OCI-LY1 (cell line): Measurements from ENCODE around the gene TAMALIN.

ENCODE experiments used
- H2AFZ ChIP-seq: fragments of 200-600 bp; sonication (generic), shearing (Covaris generic); 2 replicates; pipeline ENCODE4 v1.6.0; 2014; ENCODE audit warnings: antibody characterized with exemption, mild to moderate bottlenecking, low read length
- H3F3A ChIP-seq: fragments of 200-600 bp; sonication (generic), shearing (Covaris generic); 2 replicates; pipeline ENCODE4 v1.6.0; 2014; ENCODE audit warnings: mild to moderate bottlenecking, antibody characterized with exemption, low read length, moderate library complexity; ENCODE audit not compliant: insufficient read depth
- H3K27ac ChIP-seq: fragments of 200-600 bp; sonication (generic); 2 replicates; pipeline ENCODE4 v1.5.1; 2014; ENCODE audit warnings: low read length, mixed run types, mild to moderate bottlenecking, low read depth; ENCODE audit not compliant: poor library complexity, severe bottlenecking
- H3K27me3 ChIP-seq: fragments of 200-600 bp; sonication (generic); 2 replicates; pipeline ENCODE4 v1.6.0; 2014; ENCODE audit warnings: antibody characterized with exemption, mild to moderate bottlenecking, low read length, moderate library complexity; ENCODE audit not compliant: insufficient read depth
- H3K36me3 ChIP-seq: fragments of 200-600 bp; sonication (generic); 2 replicates; pipeline ENCODE4 v1.6.1; 2014; ENCODE audit warnings: mild to moderate bottlenecking, antibody characterized with exemption, low read length, moderate library complexity, mixed read lengths; ENCODE audit not compliant: insufficient read depth
- H3K4me1 ChIP-seq: fragments of 200-600 bp; sonication (generic); 2 replicates; pipeline ENCODE4 v1.5.1; 2014; ENCODE audit warnings: mild to moderate bottlenecking, low read length, moderate library complexity; ENCODE audit not compliant: insufficient read depth, severe bottlenecking
- H3K4me2 ChIP-seq: fragments of 200-600 bp; sonication (generic), shearing (Covaris generic); 2 replicates; pipeline ENCODE4 v1.6.1; 2014; ENCODE audit warnings: low read length
- H3K4me3 ChIP-seq: fragments of 200-600 bp; sonication (generic); 2 replicates; pipeline ENCODE4 v1.5.1; 2014; ENCODE audit warnings: low read length, low read depth, mild to moderate bottlenecking, mixed read lengths; ENCODE audit not compliant: poor library complexity, severe bottlenecking
- H3K79me2 ChIP-seq: fragments of 200-600 bp; shearing (Covaris generic); 2 replicates; pipeline ENCODE4 v1.6.1; 2016; ENCODE audit warnings: mixed run types, low read length, mixed read lengths; ENCODE audit not compliant: insufficient read depth
- H3K9ac ChIP-seq: fragments of 200-600 bp; sonication (generic), shearing (Covaris generic); 2 replicates; pipeline ENCODE4 v1.6.1; 2014; ENCODE audit warnings: mild to moderate bottlenecking, low read length, mixed read lengths
- H3K9me2 ChIP-seq: fragments of 200-600 bp; sonication (generic), shearing (Covaris generic); 2 replicates; pipeline ENCODE4 v1.6.1; 2014; ENCODE audit warnings: low read depth, mild to moderate bottlenecking, low read length, mixed read lengths
- H3K9me3 ChIP-seq: fragments of 200-600 bp; shearing (Covaris generic); 2 replicates; pipeline ENCODE4 v1.6.1; 2014; ENCODE audit warnings: low read length, mixed read lengths
- H4K20me1 ChIP-seq: fragments of 200-600 bp; sonication (generic), shearing (Covaris generic); 2 replicates; pipeline ENCODE4 v1.6.0; 2016; ENCODE audit warnings: mild to moderate bottlenecking, low read length; ENCODE audit not compliant: insufficient read depth
- CTCF ChIP-seq: fragments of 200-600 bp; sonication (generic), shearing (Covaris generic); IDR thresholded peaks from 2 replicates; pipeline ENCODE4 v1.5.1; 2017; ENCODE audit warnings: mild to moderate bottlenecking, antibody characterized with exemption, low read length, moderate library complexity, mixed read lengths
- EZH2 ChIP-seq: fragments of 200-600 bp; sonication (generic), shearing (Covaris generic); IDR thresholded peaks from 2 replicates; pipeline ENCODE4 v1.8.0; 2017; ENCODE audit warnings: borderline replicate concordance, mixed run types, mild to moderate bottlenecking, antibody characterized with exemption, low read length, moderate library complexity, mixed read lengths

TAMALIN gene

GRCh38 chr12:52011602-52012214 lies 5.0 kb downstream of the TAMALIN start:
- Histone ChIP-seq H4K20me1 (no peaks in the 10 kb centered on the region), H3K4me2 (no peak overlapping the region)
- TF ChIP-seq EZH2: no peak

GRCh38 chr12:52013626-52014310 lies 7.0 kb downstream of the TAMALIN start:
- Histone ChIP-seq H3F3A (no peaks in the 10 kb centered on the region), H3K9me2 (no peaks in the 10 kb centered on the region), H3K27ac (no peak overlapping the region), H3K9me3 (no peaks in the 10 kb centered on the region), H4K20me1 (no peaks in the 10 kb centered on the region), H3K4me1 (no peaks in the 10 kb centered on the region), H3K4me3 (no peak overlapping the region), H3K9ac (no peak overlapping the region), H3K36me3 (no peaks in the 10 kb centered on the region), H3K27me3 (peaks cover 13% of the 10 kb centered on the region), H3K79me2 (no peaks in the 10 kb centered on the region), H2AFZ (no peak overlapping the region), H3K4me2 (no peak overlapping the region)
- no peak for TF ChIP-seq CTCF
- no peak for TF ChIP-seq EZH2

More at GRCh38 chr12:52011602-52012214, 5.0 kb downstream of the TAMALIN start:
- peaks cover 10% of the 10 kb centered on the region for H3K27me3 ChIP-seq
- H3K4me1 ChIP-seq: peaks cover 8% of the 10 kb centered on the region
- no peak overlapping the region for H3K4me3 ChIP-seq
- no peak overlapping the region for H3K9ac ChIP-seq
- no peaks in the 10 kb centered on the region for H3F3A ChIP-seq
- H3K9me2 ChIP-seq: no peaks in the 10 kb centered on the region
- H3K9me3 ChIP-seq: no peaks in the 10 kb centered on the region
- no peaks in the 10 kb centered on the region for H3K36me3 ChIP-seq
- H2AFZ ChIP-seq: no peak overlapping the region
- H3K79me2 ChIP-seq: no peaks in the 10 kb centered on the region
- H3K27ac ChIP-seq: no peak overlapping the region

GRCh38 chr12:52014567-52015530 lies 8.1 kb downstream of the TAMALIN start:
- Histone ChIP-seq H3K9ac (no peak overlapping the region), H3K27ac (no peak overlapping the region), H3F3A (no peaks in the 10 kb centered on the region), H3K36me3 (no peaks in the 10 kb centered on the region), H3K9me3 (no peaks in the 10 kb centered on the region), H3K27me3 (peaks cover 13% of the 10 kb centered on the region), H3K4me1 (no peaks in the 10 kb centered on the region), H2AFZ (no peak overlapping the region), H3K79me2 (no peaks in the 10 kb centered on the region), H3K9me2 (no peaks in the 10 kb centered on the region), H4K20me1 (no peaks in the 10 kb centered on the region), H3K4me2 (no peak overlapping the region), H3K4me3 (no peak overlapping the region)
- TF ChIP-seq CTCF: no peak
- TF ChIP-seq EZH2: no peak
